Activated CD4-positive, alpha-beta T cell treated with anti-CD3 and anti-CD28 coated beads, Interleukin-2, amount 50 U/mL, for 24 hours (primary cell): ENCODE measurements around the gene ALDH1A1.

Experiments used
- DNase-seq, 2 donors: peaks; one replicate each; pipeline ENCODE4 v3.0.0-alpha.2; 2020; ENCODE audit warnings: low read depth in 1 of 2, low spot score in 1 of 2

The ALDH1A1 gene

DNA sequence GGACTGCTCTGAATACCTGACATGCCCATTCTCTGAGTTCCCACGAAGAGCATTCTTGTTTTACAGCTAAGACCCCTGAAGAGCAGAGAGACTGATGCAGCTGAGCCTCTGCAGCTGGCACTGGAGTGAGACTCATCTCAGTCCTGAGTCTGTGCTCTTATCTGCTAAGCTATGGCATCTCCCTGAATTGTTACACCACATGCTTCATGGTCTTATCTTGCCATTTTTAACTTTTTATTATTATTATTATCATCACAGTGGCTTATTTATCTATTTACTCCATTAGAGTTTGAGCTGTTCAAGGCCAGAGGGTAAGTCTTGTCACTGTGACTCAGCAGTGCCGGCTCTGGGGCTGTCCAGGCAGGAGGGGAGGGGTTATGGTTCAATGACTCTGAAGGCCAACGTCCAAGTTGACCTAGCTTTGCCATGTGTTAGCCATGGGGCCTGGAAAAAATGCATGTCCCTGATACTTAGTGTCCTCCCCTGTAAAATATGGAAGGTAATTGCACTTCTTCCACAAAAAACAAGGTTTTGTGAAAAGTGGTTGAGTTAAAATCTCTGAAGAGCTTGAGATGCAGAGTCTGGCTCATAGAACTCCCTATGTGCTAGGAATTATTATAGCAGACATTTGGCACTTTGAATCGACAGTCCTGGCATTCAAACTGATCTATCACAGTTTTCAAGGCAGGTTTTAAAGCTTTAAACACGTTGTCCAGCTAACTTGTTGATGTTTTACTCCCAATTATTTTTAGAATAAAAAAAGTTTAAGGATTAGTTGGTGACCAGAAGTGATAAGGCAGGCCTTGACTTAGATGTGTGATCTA lies 94.6 kb downstream of the ALDH1A1 start:
- no peak for DNase-seq

DNA sequence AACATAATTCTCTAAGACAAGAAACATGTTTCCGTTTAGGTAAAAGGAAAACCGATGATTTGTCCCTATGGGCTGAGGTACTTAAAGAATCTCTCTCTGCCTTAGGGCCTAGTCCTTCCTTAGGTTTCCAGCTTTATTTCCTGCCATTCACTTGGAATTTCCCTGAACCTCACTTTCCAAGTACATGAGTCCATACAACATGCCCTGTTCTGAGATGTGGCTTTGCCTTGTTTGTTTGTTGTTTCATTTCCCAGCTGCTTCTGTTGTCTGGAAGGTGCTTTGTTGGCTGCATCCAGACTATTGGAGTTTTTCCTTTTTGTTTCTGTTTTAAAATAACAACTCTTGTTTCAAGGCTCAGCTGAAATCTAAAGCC lies 95.2 kb downstream of the ALDH1A1 start:
- no peak for DNase-seq

DNA sequence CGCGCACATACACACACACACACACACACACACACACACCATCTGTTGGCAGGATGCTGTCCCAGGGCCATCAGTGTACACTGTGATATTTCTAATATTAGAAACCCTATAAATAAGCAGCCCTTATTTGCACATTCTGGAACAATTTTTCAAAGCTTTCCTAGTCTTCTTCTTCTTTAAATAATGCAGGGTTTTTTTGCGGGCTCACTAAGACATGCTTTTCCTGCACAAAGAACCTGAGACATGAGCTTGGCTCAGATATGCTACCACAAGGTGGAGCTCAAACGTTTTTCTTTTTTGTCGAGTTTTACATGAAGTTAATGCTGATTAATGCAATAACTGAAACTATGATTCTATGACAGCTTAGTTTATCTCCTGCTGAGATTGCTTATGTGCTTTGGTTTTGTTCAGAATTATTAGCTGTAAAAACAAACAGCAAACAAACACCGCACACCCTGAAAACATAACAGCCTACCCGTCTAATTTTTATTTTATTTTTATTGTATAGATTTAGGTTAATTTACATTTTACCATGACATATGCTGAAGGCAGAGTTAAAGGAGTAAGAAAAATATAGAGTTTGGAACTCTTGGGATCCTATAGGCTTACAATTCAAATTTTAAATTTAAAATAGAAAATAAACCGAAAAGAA lies 95.8 kb downstream of the ALDH1A1 start:
- no peak for DNase-seq

DNA sequence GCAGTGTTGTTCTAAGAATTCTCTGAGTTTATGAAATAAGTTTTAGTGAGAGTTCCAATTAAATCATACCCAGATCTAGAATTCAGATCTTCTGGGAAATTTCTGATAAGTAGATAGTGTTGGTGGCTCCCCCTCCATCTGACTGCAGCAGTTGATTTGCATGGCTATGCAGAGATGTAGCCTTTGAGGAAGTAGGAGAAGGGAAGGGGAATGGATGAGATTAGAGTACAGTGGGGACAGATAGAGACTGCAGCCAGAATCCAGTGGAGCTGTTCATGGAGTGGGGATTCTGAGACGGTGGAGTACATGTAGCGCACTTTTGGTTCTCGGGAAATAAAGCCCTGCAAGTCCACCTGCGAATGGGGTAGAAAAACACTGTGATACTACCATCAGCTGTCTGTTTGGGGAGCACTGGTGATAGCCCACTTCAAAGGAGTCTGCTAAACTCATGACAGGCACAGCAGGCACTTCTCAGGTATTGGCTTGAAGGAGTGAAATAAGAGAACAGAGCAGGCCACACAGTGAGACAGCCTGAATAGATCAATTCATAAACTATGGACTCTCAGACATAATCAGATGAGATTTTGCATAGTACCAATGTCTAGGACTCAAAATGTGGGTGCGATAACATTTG lies 96.8 kb downstream of the ALDH1A1 start:
- no peak for DNase-seq

DNA sequence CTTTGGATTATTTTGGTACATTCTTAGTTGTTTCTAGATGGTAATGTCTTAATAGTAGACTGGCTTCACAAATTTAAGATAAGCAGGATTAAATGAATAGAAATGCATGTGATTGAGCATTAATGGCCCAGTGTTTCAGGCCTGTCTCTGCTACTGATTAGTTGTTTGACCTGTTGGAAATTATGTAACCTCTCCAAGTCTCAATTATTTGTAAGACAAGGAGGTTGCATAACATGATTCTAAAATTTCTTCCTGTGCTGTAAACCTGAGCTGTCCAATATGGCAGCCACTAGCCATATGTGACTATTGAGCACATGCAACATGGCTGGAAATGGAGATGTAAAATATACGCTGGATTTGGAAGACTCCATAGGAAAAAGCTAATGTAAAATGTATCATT lies 97.5 kb downstream of the ALDH1A1 start:
- no peak for DNase-seq
